Superior temporal gyrus (tissue), 1 donor: ENCODE data around the gene KRTAP1-1.
"Not testable (repeated sequence)": the region's sequence is repeated elsewhere in the genome, so short reads cannot be mapped to it uniquely, and the experiment has no call there.

Experiments used
- DNase-seq: peaks from one replicate; pipeline ENCODE4 v3.0.0-alpha.2; 2016; ENCODE audit errors: extremely low spot score

KRTAP1-1 gene

GRCh38 chr17:41055130-41055529 is 13.9 kb upstream of the KRTAP1-1 start, which contains the start of gene KRTAP2-2:
TSS of gene KRTAP2-2 (minus strand) at chr17:41055230. CDS start at chr17:41055211, 19 bp downstream.
- not testable (repeated sequence) for DNase-seq

- not testable (repeated sequence) for DNase-seq
Measured at GRCh38 chr17:41054556-41054955, 13.3 kb upstream of the KRTAP1-1 start.

- DNase-seq, result no peak
Measured at GRCh38 chr17:41054025-41054424, 12.8 kb upstream of the KRTAP1-1 start.

GRCh38 chr17:41052566-41052965 is 11.3 kb upstream of the KRTAP1-1 start:
- DNase-seq, result no peak

GRCh38 chr17:41049110-41049509 is 7.9 kb upstream of the KRTAP1-1 start:
- no peak for DNase-seq

- no peak for DNase-seq
Measured at GRCh38 chr17:41048441-41048840, 7.2 kb upstream of the KRTAP1-1 start.

GRCh38 chr17:41046735-41047465 is 5.7 kb upstream of the KRTAP1-1 start, which contains the start of gene KRTAP2-1:
TSS of gene KRTAP2-1 (minus strand) at chr17:41047316. CDS start at chr17:41047267, 49 bp downstream.
- not testable (repeated sequence) for DNase-seq

- no peak for DNase-seq
Measured at GRCh38 chr17:41042953-41043352, 1.7 kb upstream of the KRTAP1-1 start.

GRCh38 chr17:41037853-41038350 is 3.3 kb downstream of the KRTAP1-1 start:
- DNase-seq, result no peak

GRCh38 chr17:41034346-41034935 is 6.8 kb downstream of the KRTAP1-1 start, which contains the start of gene KRTAP1-3:
TSS of gene KRTAP1-3 (minus strand) at chr17:41034874. CDS start at chr17:41034821, 53 bp downstream.
- DNase-seq, result not testable (repeated sequence)

- DNase-seq, result no peak
Measured at GRCh38 chr17:41029633-41030245, 11.5 kb downstream of the KRTAP1-1 start, which contains the start of gene KRTAP1-4. TSS of gene KRTAP1-4 (minus strand) at chr17:41030195. CDS start at chr17:41030078, 117 bp downstream.

- no peak for DNase-seq
Measured at GRCh38 chr17:41026715-41027471, 14.4 kb downstream of the KRTAP1-1 start, which contains the start of gene KRTAP1-5. TSS of gene KRTAP1-5 (minus strand) at chr17:41027208. CDS start at chr17:41027155, 53 bp downstream.

- no peak for DNase-seq
Measured at GRCh38 chr17:41024697-41025096, 16.6 kb downstream of the KRTAP1-1 start.

GRCh38 chr17:41020336-41020735 is 20.9 kb downstream of the KRTAP1-1 start:
- no peak for DNase-seq

GRCh38 chr17:41019415-41019814 is 21.8 kb downstream of the KRTAP1-1 start:
- DNase-seq, result no peak

GRCh38 chr17:41018541-41018940 is 22.7 kb downstream of the KRTAP1-1 start:
- DNase-seq, result no peak

GRCh38 chr17:41016578-41017215 is 24.6 kb downstream of the KRTAP1-1 start:
- DNase-seq, result no peak

- no peak for DNase-seq
Measured at GRCh38 chr17:41015454-41015853, 25.8 kb downstream of the KRTAP1-1 start.

GRCh38 chr17:41013606-41014005 is 27.6 kb downstream of the KRTAP1-1 start:
- no peak for DNase-seq

GRCh38 chr17:41013181-41013580 is 28.1 kb downstream of the KRTAP1-1 start:
- no peak for DNase-seq
